Activated CD4-positive, alpha-beta T cell treated with anti-CD3 and anti-CD28 coated beads, Interleukin-2, Interleukin-6, amounts not matched to agents 100 ng/mL and 50 ng/mL, durations not matched to agents 16 hours and 8 hours (primary cell): ENCODE measurements around the gene FOXN3.
"Not testable (repeated sequence)": the region's sequence is repeated elsewhere in the genome, so short reads cannot be mapped to it uniquely, and the experiment has no call there.

Experiments
- DNase-seq: peaks from one replicate; pipeline ENCODE4 v3.0.0-alpha.2; 2020

The FOXN3 gene

GRCh38 chr14:89270439-89271227 is 146.4 kb downstream of the FOXN3 start:
- DNase-seq, result no peak

GRCh38 chr14:89269404-89269803 is 147.6 kb downstream of the FOXN3 start:
- DNase-seq, result no peak

GRCh38 chr14:89268514-89268913 is 148.5 kb downstream of the FOXN3 start:
- DNase-seq, result no peak

- DNase-seq, result no peak
Observed at GRCh38 chr14:89267656-89268055, 149.4 kb downstream of the FOXN3 start.

GRCh38 chr14:89267163-89267562 is 149.9 kb downstream of the FOXN3 start:
- no peak for DNase-seq

GRCh38 chr14:89266754-89267153 is 150.3 kb downstream of the FOXN3 start:
- DNase-seq, result no peak

- DNase-seq, result no peak
Observed at GRCh38 chr14:89265234-89265633, 151.8 kb downstream of the FOXN3 start.

- DNase-seq, result no peak
Observed at GRCh38 chr14:89264196-89264800, 152.7 kb downstream of the FOXN3 start.

GRCh38 chr14:89262041-89262440 is 155.0 kb downstream of the FOXN3 start:
- DNase-seq, result no peak

GRCh38 chr14:89260898-89261297 is 156.1 kb downstream of the FOXN3 start:
- DNase-seq, result no peak

GRCh38 chr14:89259951-89260609 is 157.0 kb downstream of the FOXN3 start:
- no peak for DNase-seq

- DNase-seq, result no peak
Observed at GRCh38 chr14:89258728-89259273, 158.2 kb downstream of the FOXN3 start.

GRCh38 chr14:89256951-89257350 is 160.1 kb downstream of the FOXN3 start:
- DNase-seq, result no peak

GRCh38 chr14:89256283-89256682 is 160.8 kb downstream of the FOXN3 start:
- no peak for DNase-seq

- no peak for DNase-seq
Observed at GRCh38 chr14:89255852-89256251, 161.2 kb downstream of the FOXN3 start.

- DNase-seq, result no peak
Observed at GRCh38 chr14:89255012-89255411, 162.0 kb downstream of the FOXN3 start.

- no peak for DNase-seq
Observed at GRCh38 chr14:89254166-89254909, 162.7 kb downstream of the FOXN3 start.

GRCh38 chr14:89252887-89253532 is 164.0 kb downstream of the FOXN3 start:
- no peak for DNase-seq

GRCh38 chr14:89251061-89251460 is 166.0 kb downstream of the FOXN3 start:
- no peak for DNase-seq

GRCh38 chr14:89250655-89250975 is 166.4 kb downstream of the FOXN3 start:
- DNase-seq, result not testable (repeated sequence)

GRCh38 chr14:89249972-89250654 is 166.9 kb downstream of the FOXN3 start:
- no peak for DNase-seq

GRCh38 chr14:89249065-89249695 is 167.9 kb downstream of the FOXN3 start:
- DNase-seq, result no peak
